SK-N-MC (cell line): ENCODE results near the gene NCK2.

Experiments used
- EZH2 ChIP-seq: fragments of 200-600 bp; sonication (generic); IDR thresholded peaks from one replicate; pipeline ENCODE4 v1.6.1; 2017; ENCODE audit warnings: antibody characterized with exemption
- POLR2AphosphoS5 ChIP-seq: IDR thresholded peaks from 2 replicates; pipeline ENCODE4 v1.6.1; 2012; ENCODE audit warnings: mild to moderate bottlenecking, low read depth, low read length, borderline replicate concordance

DNA sequence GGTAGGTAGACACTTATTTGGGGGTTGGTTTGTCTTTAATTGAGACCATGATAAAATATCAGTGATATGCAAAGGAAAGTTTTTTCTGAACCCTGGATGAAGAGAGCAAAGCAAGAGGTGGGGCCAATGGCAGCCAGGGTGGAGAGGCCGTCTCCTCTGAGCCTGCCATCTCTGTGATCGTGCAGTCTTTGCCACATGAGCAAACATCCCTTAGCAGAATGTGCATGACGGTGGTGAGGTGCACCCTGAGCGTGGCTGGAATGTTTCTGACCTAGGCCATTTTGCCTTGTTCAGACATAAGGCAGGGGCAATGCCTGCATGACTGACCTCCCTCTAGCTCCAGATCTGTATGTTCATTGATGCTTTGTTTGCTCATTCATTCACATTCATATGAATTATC, 6.0 kb downstream of the NCK2 start:
- no peak for TF ChIP-seq POLR2AphosphoS5
- no peak for TF ChIP-seq EZH2
